ENCODE data around the gene NEK4.

The NEK4 gene

DNA sequence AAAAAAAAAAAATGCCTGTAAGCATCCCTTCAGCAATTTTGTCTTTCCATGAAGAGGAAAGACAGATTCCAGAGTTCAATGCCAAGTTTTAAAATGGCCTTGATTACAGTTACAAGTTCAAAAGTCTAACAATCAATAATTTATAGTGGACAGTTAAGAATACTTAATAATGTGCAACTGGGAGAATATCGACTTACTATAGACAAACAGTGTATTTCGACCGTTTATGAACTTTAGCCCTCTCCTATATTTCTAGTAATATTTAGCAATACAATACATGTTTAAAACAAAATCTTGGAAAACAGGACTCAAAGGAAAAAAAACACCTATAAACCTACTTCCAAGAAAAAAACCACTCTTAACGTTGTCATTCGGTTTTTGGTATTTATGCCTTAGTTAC, 86.6 kb downstream of the NEK4 start:
- Histone ChIP-seq H3K27ac (replicated peaks) (peak overlapping the region; percentile 87), H3K4me3 (replicated peaks; ENCODE audit: insufficient read depth, low read length) (peak overlapping the region; percentile 57; the same call in 1 of the 2 replicates), H3K27me3 (ENCODE audit: insufficient read depth, poor library complexity, severe bottlenecking) (no peaks in the 10 kb centered on the region)
- no peak for TF ChIP-seq SPI1 (IDR thresholded peaks at IDR 0.05; ENCODE audit: borderline replicate concordance, low read depth)
- TF ChIP-seq, protein P1, sequence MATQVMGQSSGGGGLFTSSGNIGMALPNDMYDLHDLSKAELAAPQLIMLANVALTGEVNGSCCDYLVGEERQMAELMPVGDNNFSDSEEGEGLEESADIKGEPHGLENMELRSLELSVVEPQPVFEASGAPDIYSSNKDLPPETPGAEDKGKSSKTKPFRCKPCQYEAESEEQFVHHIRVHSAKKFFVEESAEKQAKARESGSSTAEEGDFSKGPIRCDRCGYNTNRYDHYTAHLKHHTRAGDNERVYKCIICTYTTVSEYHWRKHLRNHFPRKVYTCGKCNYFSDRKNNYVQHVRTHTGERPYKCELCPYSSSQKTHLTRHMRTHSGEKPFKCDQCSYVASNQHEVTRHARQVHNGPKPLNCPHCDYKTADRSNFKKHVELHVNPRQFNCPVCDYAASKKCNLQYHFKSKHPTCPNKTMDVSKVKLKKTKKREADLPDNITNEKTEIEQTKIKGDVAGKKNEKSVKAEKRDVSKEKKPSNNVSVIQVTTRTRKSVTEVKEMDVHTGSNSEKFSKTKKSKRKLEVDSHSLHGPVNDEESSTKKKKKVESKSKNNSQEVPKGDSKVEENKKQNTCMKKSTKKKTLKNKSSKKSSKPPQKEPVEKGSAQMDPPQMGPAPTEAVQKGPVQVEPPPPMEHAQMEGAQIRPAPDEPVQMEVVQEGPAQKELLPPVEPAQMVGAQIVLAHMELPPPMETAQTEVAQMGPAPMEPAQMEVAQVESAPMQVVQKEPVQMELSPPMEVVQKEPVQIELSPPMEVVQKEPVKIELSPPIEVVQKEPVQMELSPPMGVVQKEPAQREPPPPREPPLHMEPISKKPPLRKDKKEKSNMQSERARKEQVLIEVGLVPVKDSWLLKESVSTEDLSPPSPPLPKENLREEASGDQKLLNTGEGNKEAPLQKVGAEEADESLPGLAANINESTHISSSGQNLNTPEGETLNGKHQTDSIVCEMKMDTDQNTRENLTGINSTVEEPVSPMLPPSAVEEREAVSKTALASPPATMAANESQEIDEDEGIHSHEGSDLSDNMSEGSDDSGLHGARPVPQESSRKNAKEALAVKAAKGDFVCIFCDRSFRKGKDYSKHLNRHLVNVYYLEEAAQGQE (IDR thresholded peaks at IDR 0.05; ENCODE audit: insufficient replicate concordance, low read depth): no peak
- TF ChIP-seq, protein P2, sequence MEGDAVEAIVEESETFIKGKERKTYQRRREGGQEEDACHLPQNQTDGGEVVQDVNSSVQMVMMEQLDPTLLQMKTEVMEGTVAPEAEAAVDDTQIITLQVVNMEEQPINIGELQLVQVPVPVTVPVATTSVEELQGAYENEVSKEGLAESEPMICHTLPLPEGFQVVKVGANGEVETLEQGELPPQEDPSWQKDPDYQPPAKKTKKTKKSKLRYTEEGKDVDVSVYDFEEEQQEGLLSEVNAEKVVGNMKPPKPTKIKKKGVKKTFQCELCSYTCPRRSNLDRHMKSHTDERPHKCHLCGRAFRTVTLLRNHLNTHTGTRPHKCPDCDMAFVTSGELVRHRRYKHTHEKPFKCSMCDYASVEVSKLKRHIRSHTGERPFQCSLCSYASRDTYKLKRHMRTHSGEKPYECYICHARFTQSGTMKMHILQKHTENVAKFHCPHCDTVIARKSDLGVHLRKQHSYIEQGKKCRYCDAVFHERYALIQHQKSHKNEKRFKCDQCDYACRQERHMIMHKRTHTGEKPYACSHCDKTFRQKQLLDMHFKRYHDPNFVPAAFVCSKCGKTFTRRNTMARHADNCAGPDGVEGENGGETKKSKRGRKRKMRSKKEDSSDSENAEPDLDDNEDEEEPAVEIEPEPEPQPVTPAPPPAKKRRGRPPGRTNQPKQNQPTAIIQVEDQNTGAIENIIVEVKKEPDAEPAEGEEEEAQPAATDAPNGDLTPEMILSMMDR (IDR thresholded peaks at IDR 0.05; ENCODE audit: insufficient read depth, low read length): no peak
- no peak for TF ChIP-seq POLR2AphosphoS5 (IDR thresholded peaks at IDR 0.05; ENCODE audit: low read depth)
- TF ChIP-seq GABPA (IDR thresholded peaks at IDR 0.05; ENCODE audit: low read depth): no peak
- DNase-seq (ENCODE audit: low read depth in 1 of 2, low spot score in 1 of 2): no peak

DNA sequence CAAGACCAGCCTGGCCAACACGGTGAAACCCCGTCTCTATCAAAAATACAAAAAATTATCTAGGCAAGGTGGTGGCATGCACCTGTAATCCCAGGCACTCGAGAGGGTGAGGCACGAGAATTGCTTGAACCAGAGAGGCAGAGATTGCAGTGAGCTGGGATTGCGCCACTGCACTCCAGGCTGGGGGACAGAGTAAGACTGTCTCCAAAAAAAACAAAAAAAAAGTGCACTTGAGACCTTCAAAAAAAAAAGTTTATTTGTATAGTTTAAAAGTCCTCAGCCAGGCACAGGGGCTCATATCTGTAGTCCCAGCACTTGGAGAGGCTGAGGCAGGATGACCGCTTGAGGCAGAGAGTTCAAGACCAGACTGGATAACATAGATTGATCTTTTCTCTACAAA, 87.1 kb downstream of the NEK4 start:
- DNase-seq (ENCODE audit: low read depth in 1 of 2, low spot score in 1 of 2): peak in 1 of 2 experiments; percentile 20
- Histone ChIP-seq H3K27ac (replicated peaks) (no peak overlapping the region), H3K27me3 (ENCODE audit: insufficient read depth, poor library complexity, severe bottlenecking) (no peaks in the 10 kb centered on the region), H3K4me3 (replicated peaks; ENCODE audit: insufficient read depth, low read length) (no peak overlapping the region)
- TF ChIP-seq, protein P1 (IDR thresholded peaks at IDR 0.05; ENCODE audit: insufficient replicate concordance, low read depth): no peak
- TF ChIP-seq SPI1 (IDR thresholded peaks at IDR 0.05; ENCODE audit: borderline replicate concordance, low read depth) (no peak), POLR2AphosphoS5 (IDR thresholded peaks at IDR 0.05; ENCODE audit: low read depth) (no peak), GABPA (IDR thresholded peaks at IDR 0.05; ENCODE audit: low read depth) (no peak)
- TF ChIP-seq, protein P2 (IDR thresholded peaks at IDR 0.05; ENCODE audit: insufficient read depth, low read length): no peak

DNA sequence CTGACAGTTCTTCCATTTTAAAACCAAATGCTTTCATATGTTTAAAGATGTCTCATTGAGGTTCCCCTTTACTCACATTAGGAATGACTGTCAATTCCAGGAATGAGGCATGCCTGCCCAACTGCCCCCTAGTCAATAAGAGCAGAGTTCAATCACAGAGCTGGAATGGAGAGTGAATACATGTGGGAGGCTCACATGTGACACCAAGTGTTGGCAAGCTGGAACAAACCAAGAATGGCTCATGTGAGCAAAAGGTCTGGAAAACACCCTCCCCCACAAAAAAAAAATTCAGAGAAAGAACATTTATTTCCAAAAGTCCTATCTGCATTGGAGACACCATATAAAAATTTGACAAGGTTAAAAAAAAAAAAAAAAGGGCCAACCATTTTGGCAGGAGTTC, 88.7 kb downstream of the NEK4 start:
- TF ChIP-seq SPI1 (IDR thresholded peaks at IDR 0.05; ENCODE audit: borderline replicate concordance, low read depth): no peak
- TF ChIP-seq, protein P1 (IDR thresholded peaks at IDR 0.05; ENCODE audit: insufficient replicate concordance, low read depth): no peak
- TF ChIP-seq, protein P2 (IDR thresholded peaks at IDR 0.05; ENCODE audit: insufficient read depth, low read length): peak; percentile 10
- H3K4me3 ChIP-seq (replicated peaks; ENCODE audit: insufficient read depth, low read length): no peak overlapping the region
- H3K27ac ChIP-seq (replicated peaks): peak overlapping the region; percentile 35
- DNase-seq (ENCODE audit: low read depth in 1 of 2, low spot score in 1 of 2): peak in 1 of 2 experiments; percentile 33
- H3K27me3 ChIP-seq (ENCODE audit: insufficient read depth, poor library complexity, severe bottlenecking): no peaks in the 10 kb centered on the region

Data from HL-60 (cell line).